ENCODE measurements around the gene AIFM1.

GRCh38 chrX:130167040-130167439 lies 1.4 kb upstream of the AIFM1 start:
- no peak for TF ChIP-seq CTCF (conservative IDR thresholded peaks at IDR 0.05; ENCODE audit: low read depth in 2 of 2)
- no peak for TF ChIP-seq EZH2 (IDR thresholded peaks at IDR 0.05; ENCODE audit: low read depth, unreplicated experiment)
- TF ChIP-seq STAT1 (IDR thresholded peaks at IDR 0.05; ENCODE audit: unreplicated experiment): no peak
- no peak for TF ChIP-seq EZH2phosphoT487 (IDR thresholded peaks at IDR 0.05; ENCODE audit: unreplicated experiment)
- no peak for TF ChIP-seq ETS1 (IDR thresholded peaks at IDR 0.05)
- no peak for TF ChIP-seq REST (IDR thresholded peaks at IDR 0.05; ENCODE audit: unreplicated experiment)
- no peak for TF ChIP-seq POLR2AphosphoS5 (IDR thresholded peaks at IDR 0.05; ENCODE audit: low read depth)
- no peak for TF ChIP-seq CREB1 (CRISPR knock-in tag; IDR thresholded peaks at IDR 0.05; ENCODE audit: low read depth)
- no peak for TF ChIP-seq JUNB (IDR thresholded peaks at IDR 0.05; ENCODE audit: unreplicated experiment)
- no peak for TF ChIP-seq ZNF331 (CRISPR knock-in tag; IDR thresholded peaks at IDR 0.05; ENCODE audit: low read depth)
- TF ChIP-seq NANOG (IDR thresholded peaks at IDR 0.05; ENCODE audit: borderline replicate concordance): no peak
- no peak for TF ChIP-seq ZNF462 (CRISPR knock-in tag; IDR thresholded peaks at IDR 0.05)
- no peak for TF ChIP-seq ZNF114 (CRISPR knock-in tag; IDR thresholded peaks at IDR 0.05)

Data from GM23338 (cell line).